Tibial artery (tissue), 4 donors: ENCODE data around the gene VEZF1.
A peak's percentile ranks its signal among the peaks of the same experiment; 100 is the strongest.

ENCODE experiments used
- DNase-seq, 2 donors: peaks; one replicate each; pipeline ENCODE4 v3.0.0-alpha.2; 2019
- H3K27ac ChIP-seq, 2 donors: fragments of 200-600 bp; sonication (generic) in 1 of 2; 1 replicate in 1 of 2; 2 replicates in 1 of 2; pipeline ENCODE4 v1.5.1; 2018 to 2019; ENCODE audit warnings: mild to moderate bottlenecking in 1 of 2
- H3K27me3 ChIP-seq, 2 donors: fragments of 200-600 bp; sonication (generic) in 1 of 2; one replicate each; pipeline versions ENCODE4 v1.5.1 to v1.6.0; 2016 to 2019
- H3K36me3 ChIP-seq, 3 donors: fragments of 200-600 bp; sonication (generic) in 2 of 3; one replicate each; pipeline ENCODE4 v1.5.1; 2016 to 2019; ENCODE audit warnings: mild to moderate bottlenecking in 2 of 3
- H3K4me1 ChIP-seq, 4 donors: fragments of 200-600 bp; sonication (generic) in 2 of 4; 1 replicate in 3 of 4; 2 replicates in 1 of 4; pipeline ENCODE4 v1.5.1; 2016 to 2019
- H3K4me3 ChIP-seq, 2 donors: fragments of 200-600 bp; sonication (generic) in 1 of 2; 1 replicate in 1 of 2; 2 replicates in 1 of 2; pipeline ENCODE4 v1.5.1; 2018 to 2019; ENCODE audit warnings: mild to moderate bottlenecking in 2 of 2
- H3K9me3 ChIP-seq, 3 donors: fragments of 200-600 bp; sonication (generic) in 1 of 3; one replicate each; pipeline ENCODE4 v1.5.1; 2016 to 2019
- CTCF ChIP-seq, 2 experiments: fragments of 200-600 bp in 1 of 2; fragments of 450-650 bp in 1 of 2; IDR thresholded peaks; one replicate each; pipeline ENCODE4 v1.5.1; 2017 to 2019; ENCODE audit warnings: antibody characterized with exemption in 2 of 2, mild to moderate bottlenecking in 1 of 2, moderate library complexity in 1 of 2
- intact Hi-C: fragments of 100-400 bp; cut with DNase I; formaldehyde crosslinking; loops from one replicate; pipeline ENCODE4 v1.15.0; 2023; ENCODE audit warnings: low total_unique reads

VEZF1 gene

GRCh38 chr17:57987581-57988300, at the start of gene VEZF1:
VEZF1 (minus strand) TSS chr17:57988254; CDS start chr17:57988111, 143 bp downstream.
- no peak for TF ChIP-seq CTCF (IDR thresholded peaks at IDR 0.05)
- DNase-seq = peak; percentile 65 to 87
- Histone ChIP-seq H3K27ac (peak within 1 kb of the TSS; percentile 96), H3K9me3 (no peaks in the 10 kb centered on the region), H3K4me3 (peak within 1 kb of the TSS; percentile 85 to 89), H3K36me3 (peaks cover 0 to 4% (median 1%) of the 10 kb centered on the region in 3 donors), H3K27me3 (no peaks in the 10 kb centered on the region), H3K4me1 (peaks cover 0 to 46% (median 34%) of the 10 kb centered on the region in 4 donors)
- intact Hi-C loops = no loop called here

- H3K4me1 ChIP-seq = no peaks in the 10 kb centered on the region
- no peaks in the 10 kb centered on the region for H3K36me3 ChIP-seq
- H3K4me3 ChIP-seq = no peak overlapping the region
- intact Hi-C loops = no loop called here
- H3K27me3 ChIP-seq = no peaks in the 10 kb centered on the region
- DNase-seq = no peak
- H3K9me3 ChIP-seq = no peaks in the 10 kb centered on the region
- H3K27ac ChIP-seq = no peak overlapping the region
- no peak for TF ChIP-seq CTCF (IDR thresholded peaks at IDR 0.05)
These were observed 44.8 kb upstream of the VEZF1 start for GRCh38 chr17:58032691-58033415.

GRCh38 chr17:58028578-58028977, 40.5 kb upstream of the VEZF1 start:
- Histone ChIP-seq H3K4me3 (no peak overlapping the region), H3K9me3 (no peaks in the 10 kb centered on the region), H3K36me3 (no peaks in the 10 kb centered on the region), H3K27me3 (peaks cover 0 to 14% of the 10 kb centered on the region in 2 donors), H3K4me1 (no peaks in the 10 kb centered on the region), H3K27ac (no peak overlapping the region)
- no peak for TF ChIP-seq CTCF (IDR thresholded peaks at IDR 0.05)
- no peak for DNase-seq
- intact Hi-C loops = no loop called here

GRCh38 chr17:58020401-58020800, 32.3 kb upstream of the VEZF1 start:
- Histone ChIP-seq H3K9me3 (no peaks in the 10 kb centered on the region), H3K4me1 (no peaks in the 10 kb centered on the region), H3K36me3 (no peaks in the 10 kb centered on the region), H3K27me3 (peaks cover 0 to 15% of the 10 kb centered on the region in 2 donors), H3K4me3 (no peak overlapping the region), H3K27ac (no peak overlapping the region)
- intact Hi-C loops = no loop called here
- DNase-seq = no peak
- TF ChIP-seq CTCF (IDR thresholded peaks at IDR 0.05) = no peak

- Histone ChIP-seq H3K9me3 (no peaks in the 10 kb centered on the region), H3K27me3 (peaks cover 0 to 8% of the 10 kb centered on the region in 2 donors), H3K27ac (no peak overlapping the region), H3K4me3 (no peak overlapping the region), H3K36me3 (no peaks in the 10 kb centered on the region), H3K4me1 (no peaks in the 10 kb centered on the region)
- no peak for DNase-seq
- intact Hi-C loops = no loop called here
- no peak for TF ChIP-seq CTCF (IDR thresholded peaks at IDR 0.05)
These were observed 31.5 kb upstream of the VEZF1 start for GRCh38 chr17:58019521-58019920.
